Liver (tissue), 3 donors: ENCODE data around the gene PHC3.

ENCODE experiments used
- CTCF ChIP-seq: fragments of 150-350 bp; IDR thresholded peaks from 2 replicates; pipeline ENCODE4 v1.5.1; 2017; ENCODE audit warnings: improper control_type of control experiment, low read depth, low read length; ENCODE audit not compliant: missing input control
- EGR1 ChIP-seq, 2 donors: IDR thresholded peaks; 2 replicates each; pipeline ENCODE4 v1.6.1; 2016 to 2018; ENCODE audit warnings: antibody characterized with exemption in 2 of 2, low read depth in 2 of 2
- FOXA1 ChIP-seq: IDR thresholded peaks from 2 replicates; pipeline ENCODE4 v1.6.1; 2016; ENCODE audit warnings: antibody characterized with exemption
- JUND ChIP-seq, 2 donors: IDR thresholded peaks; 2 replicates each; pipeline ENCODE4 v1.6.1; 2016; ENCODE audit warnings: antibody characterized with exemption in 2 of 2
- RAD21 ChIP-seq, 2 donors: IDR thresholded peaks; 2 replicates each; pipeline ENCODE4 v1.6.1; 2016; ENCODE audit warnings: antibody characterized with exemption in 2 of 2, mild to moderate bottlenecking in 2 of 2
- RXRA ChIP-seq, 2 donors: IDR thresholded peaks; 2 replicates each; pipeline ENCODE4 v1.6.1; 2017 to 2018; ENCODE audit warnings: antibody characterized with exemption in 2 of 2, mild to moderate bottlenecking in 1 of 2
- SP1 ChIP-seq: IDR thresholded peaks from 2 replicates; pipeline ENCODE4 v1.6.1; 2018; ENCODE audit warnings: antibody characterized with exemption, mild to moderate bottlenecking
- TAF1 ChIP-seq: conservative IDR thresholded peaks from 2 replicates; pipeline ENCODE4 v1.6.1; 2016; ENCODE audit warnings: antibody characterized with exemption, mild to moderate bottlenecking
- YY1 ChIP-seq: IDR thresholded peaks from 2 replicates; pipeline ENCODE4 v1.6.1; 2016; ENCODE audit warnings: antibody characterized with exemption, mild to moderate bottlenecking
- TF ChIP-seq, protein P1 (sequence below): IDR thresholded peaks from 2 replicates; pipeline ENCODE4 v1.6.1; 2016; ENCODE audit warnings: antibody characterized with exemption
- TF ChIP-seq, protein P2 (sequence below): IDR thresholded peaks from 2 replicates; pipeline ENCODE4 v1.6.1; 2016; ENCODE audit warnings: antibody characterized with exemption, mild to moderate bottlenecking
- donor health status: healthy.
- donor health status: healthy.

DNA sequence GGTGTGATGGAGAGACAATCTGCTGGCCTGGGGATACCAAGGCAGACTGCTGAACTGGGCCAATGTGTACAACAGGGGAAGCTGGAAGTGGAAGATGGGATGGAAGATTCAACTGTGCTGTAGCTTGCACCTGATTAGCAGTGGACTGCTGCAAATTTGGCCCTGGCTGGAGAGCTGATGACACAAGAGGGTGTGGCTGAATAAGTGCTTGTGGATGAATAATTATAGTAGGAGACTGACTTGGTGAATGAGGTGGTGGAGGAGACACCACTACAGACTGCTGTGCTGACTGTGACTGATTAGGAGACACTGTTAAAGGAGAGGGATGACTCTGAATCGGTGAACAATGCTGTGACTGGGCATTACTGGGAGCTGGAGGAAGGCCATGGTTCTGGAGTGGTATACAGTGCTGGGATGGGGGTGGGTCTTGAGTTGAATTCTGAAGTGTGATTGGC is 52.5 kb downstream of the PHC3 start:
- TF ChIP-seq JUND (IDR thresholded peaks at IDR 0.05) = no peak
- no peak for TF ChIP-seq CTCF
- TF ChIP-seq EGR1 (IDR thresholded peaks at IDR 0.05; ENCODE audit: low read depth in 2 of 2) = no peak
- TF ChIP-seq RAD21 (IDR thresholded peaks at IDR 0.05) = no peak
- TF ChIP-seq, protein P1, sequence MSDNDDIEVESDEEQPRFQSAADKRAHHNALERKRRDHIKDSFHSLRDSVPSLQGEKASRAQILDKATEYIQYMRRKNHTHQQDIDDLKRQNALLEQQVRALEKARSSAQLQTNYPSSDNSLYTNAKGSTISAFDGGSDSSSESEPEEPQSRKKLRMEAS = no peak
- TF ChIP-seq, protein P2, sequence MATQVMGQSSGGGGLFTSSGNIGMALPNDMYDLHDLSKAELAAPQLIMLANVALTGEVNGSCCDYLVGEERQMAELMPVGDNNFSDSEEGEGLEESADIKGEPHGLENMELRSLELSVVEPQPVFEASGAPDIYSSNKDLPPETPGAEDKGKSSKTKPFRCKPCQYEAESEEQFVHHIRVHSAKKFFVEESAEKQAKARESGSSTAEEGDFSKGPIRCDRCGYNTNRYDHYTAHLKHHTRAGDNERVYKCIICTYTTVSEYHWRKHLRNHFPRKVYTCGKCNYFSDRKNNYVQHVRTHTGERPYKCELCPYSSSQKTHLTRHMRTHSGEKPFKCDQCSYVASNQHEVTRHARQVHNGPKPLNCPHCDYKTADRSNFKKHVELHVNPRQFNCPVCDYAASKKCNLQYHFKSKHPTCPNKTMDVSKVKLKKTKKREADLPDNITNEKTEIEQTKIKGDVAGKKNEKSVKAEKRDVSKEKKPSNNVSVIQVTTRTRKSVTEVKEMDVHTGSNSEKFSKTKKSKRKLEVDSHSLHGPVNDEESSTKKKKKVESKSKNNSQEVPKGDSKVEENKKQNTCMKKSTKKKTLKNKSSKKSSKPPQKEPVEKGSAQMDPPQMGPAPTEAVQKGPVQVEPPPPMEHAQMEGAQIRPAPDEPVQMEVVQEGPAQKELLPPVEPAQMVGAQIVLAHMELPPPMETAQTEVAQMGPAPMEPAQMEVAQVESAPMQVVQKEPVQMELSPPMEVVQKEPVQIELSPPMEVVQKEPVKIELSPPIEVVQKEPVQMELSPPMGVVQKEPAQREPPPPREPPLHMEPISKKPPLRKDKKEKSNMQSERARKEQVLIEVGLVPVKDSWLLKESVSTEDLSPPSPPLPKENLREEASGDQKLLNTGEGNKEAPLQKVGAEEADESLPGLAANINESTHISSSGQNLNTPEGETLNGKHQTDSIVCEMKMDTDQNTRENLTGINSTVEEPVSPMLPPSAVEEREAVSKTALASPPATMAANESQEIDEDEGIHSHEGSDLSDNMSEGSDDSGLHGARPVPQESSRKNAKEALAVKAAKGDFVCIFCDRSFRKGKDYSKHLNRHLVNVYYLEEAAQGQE = no peak
- TF ChIP-seq RXRA (IDR thresholded peaks at IDR 0.05) = no peak
- no peak for TF ChIP-seq SP1
- TF ChIP-seq YY1 = no peak
- no peak for TF ChIP-seq FOXA1
- no peak for TF ChIP-seq TAF1
